GM23248 (cell line): ENCODE results near the gene CLOCK.

Experiments used
- EZH2 ChIP-seq: fragments of 200-600 bp; sonication (generic); IDR thresholded peaks from 2 replicates; pipeline ENCODE4 v1.6.1; 2018; ENCODE audit warnings: antibody characterized with exemption, mild to moderate bottlenecking; ENCODE audit not compliant: insufficient read depth, poor library complexity, severe bottlenecking
- EZH2phosphoT487 ChIP-seq: fragments of 200-600 bp; sonication (generic); IDR thresholded peaks from 2 replicates; pipeline ENCODE4 v1.6.1; 2018; ENCODE audit warnings: antibody characterized with exemption, moderate library complexity, mild to moderate bottlenecking, low read depth; ENCODE audit not compliant: insufficient read depth

DNA sequence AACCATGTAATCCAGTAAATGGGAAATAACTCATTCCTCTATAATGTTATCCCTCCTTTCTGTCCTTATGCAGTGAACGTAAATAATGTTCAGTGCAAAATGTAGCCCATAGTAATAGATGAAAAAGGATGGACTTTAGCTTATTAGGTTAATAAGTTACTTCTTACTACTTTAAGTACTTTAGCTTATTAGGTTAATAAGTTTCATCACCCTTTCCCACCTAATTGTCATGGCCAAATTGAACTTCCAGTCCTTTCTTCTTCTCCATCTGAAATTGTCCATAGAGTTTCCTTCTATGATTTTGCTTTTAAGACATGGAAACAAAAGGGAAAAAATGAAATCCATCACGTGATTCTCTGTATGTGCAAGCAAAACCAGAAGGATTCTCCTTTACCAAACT, 166.1 kb downstream of the CLOCK start:
- no peak for TF ChIP-seq EZH2phosphoT487
- TF ChIP-seq EZH2: no peak
